ENCODE measurements around the gene SF3B6.
"Not testable (repeated sequence)": the region's sequence is repeated elsewhere in the genome, so short reads cannot be mapped to it uniquely, and the experiment has no call there.

The SF3B6 gene

GRCh38 chr2:24045511-24046508 lies 30.3 kb downstream of the SF3B6 start:
- no peak overlapping the region for H3K27ac Mint-ChIP-seq (ENCODE audit: low read depth)
- H3K9me3 Mint-ChIP-seq, result no peaks in the 10 kb centered on the region
- H3K36me3 Mint-ChIP-seq (ENCODE audit: insufficient read depth), result peaks cover 10% of the 10 kb centered on the region
- H3K27me3 Mint-ChIP-seq, result no peaks in the 10 kb centered on the region
- ATAC-seq (replicated peaks; ENCODE audit: extremely low read depth, poor library complexity, severe bottlenecking), result no peak
- peaks cover 39% of the 10 kb centered on the region for H3K4me1 Mint-ChIP-seq
- no peak for DNase-seq (ENCODE audit: low spot score in 2 of 2)
- peak overlapping the region; percentile 95 for H3K4me3 Mint-ChIP-seq

GRCh38 chr2:24043133-24043532 lies 33.0 kb downstream of the SF3B6 start:
- H3K27me3 Mint-ChIP-seq; H3K9me3 Mint-ChIP-seq; DNase-seq (ENCODE audit: low spot score in 2 of 2); ATAC-seq (replicated peaks; ENCODE audit: extremely low read depth, poor library complexity, severe bottlenecking); H3K27ac Mint-ChIP-seq (ENCODE audit: low read depth); H3K4me3 Mint-ChIP-seq: not testable (repeated sequence)
- Mint-ChIP-seq H3K36me3 (ENCODE audit: insufficient read depth) (peaks cover 17% of the 10 kb centered on the region), H3K4me1 (peaks cover 33% of the 10 kb centered on the region)

- no peak for ATAC-seq (replicated peaks; ENCODE audit: extremely low read depth, poor library complexity, severe bottlenecking)
- H3K4me1 Mint-ChIP-seq, result peaks cover 20% of the 10 kb centered on the region
- no peak for DNase-seq (ENCODE audit: low spot score in 2 of 2)
- no peak overlapping the region for H3K27ac Mint-ChIP-seq (ENCODE audit: low read depth)
- no peaks in the 10 kb centered on the region for H3K27me3 Mint-ChIP-seq
- no peak overlapping the region for H3K4me3 Mint-ChIP-seq
- no peaks in the 10 kb centered on the region for H3K9me3 Mint-ChIP-seq
- H3K36me3 Mint-ChIP-seq (ENCODE audit: insufficient read depth), result peaks cover 15% of the 10 kb centered on the region
These were observed 35.6 kb downstream of the SF3B6 start for GRCh38 chr2:24040511-24040910.

GRCh38 chr2:24038786-24039499 lies 37.2 kb downstream of the SF3B6 start:
- no peak overlapping the region for H3K27ac Mint-ChIP-seq (ENCODE audit: low read depth)

GRCh38 chr2:24026233-24026632 lies 49.9 kb downstream of the SF3B6 start:
- H3K4me3 Mint-ChIP-seq, result no peak overlapping the region
- H3K9me3 Mint-ChIP-seq, result no peaks in the 10 kb centered on the region
- H3K36me3 Mint-ChIP-seq (ENCODE audit: insufficient read depth), result peaks cover 25% of the 10 kb centered on the region
- no peak overlapping the region for H3K27ac Mint-ChIP-seq (ENCODE audit: low read depth)
- DNase-seq (ENCODE audit: low spot score in 2 of 2) (no peak), ATAC-seq (replicated peaks; ENCODE audit: extremely low read depth, poor library complexity, severe bottlenecking) (no peak)
- H3K4me1 Mint-ChIP-seq, result no peaks in the 10 kb centered on the region
- H3K27me3 Mint-ChIP-seq, result no peaks in the 10 kb centered on the region

More at GRCh38 chr2:24038786-24039499, 37.2 kb downstream of the SF3B6 start:
- no peaks in the 10 kb centered on the region for H3K9me3 Mint-ChIP-seq
- H3K27me3 Mint-ChIP-seq, result no peaks in the 10 kb centered on the region
- peaks cover 15% of the 10 kb centered on the region for H3K36me3 Mint-ChIP-seq (ENCODE audit: insufficient read depth)
- peaks cover 19% of the 10 kb centered on the region for H3K4me1 Mint-ChIP-seq
- DNase-seq (ENCODE audit: low spot score in 2 of 2) (no peak), ATAC-seq (replicated peaks; ENCODE audit: extremely low read depth, poor library complexity, severe bottlenecking) (no peak)
- H3K4me3 Mint-ChIP-seq, result no peak overlapping the region

- no peaks in the 10 kb centered on the region for H3K27me3 Mint-ChIP-seq
- H3K4me1 Mint-ChIP-seq, result no peaks in the 10 kb centered on the region
- no peak for ATAC-seq (replicated peaks; ENCODE audit: extremely low read depth, poor library complexity, severe bottlenecking)
- DNase-seq (ENCODE audit: low spot score in 2 of 2), result no peak
- no peak overlapping the region for H3K4me3 Mint-ChIP-seq
- H3K36me3 Mint-ChIP-seq (ENCODE audit: insufficient read depth), result peaks cover 21% of the 10 kb centered on the region
- no peaks in the 10 kb centered on the region for H3K9me3 Mint-ChIP-seq
- H3K27ac Mint-ChIP-seq (ENCODE audit: low read depth), result no peak overlapping the region
These were observed 51.0 kb downstream of the SF3B6 start for GRCh38 chr2:24024996-24025663.

GRCh38 chr2:24024018-24024417 lies 52.1 kb downstream of the SF3B6 start:
- no peak for DNase-seq (ENCODE audit: low spot score in 2 of 2)
- H3K4me3 Mint-ChIP-seq, result no peak overlapping the region
- H3K4me1 Mint-ChIP-seq, result no peaks in the 10 kb centered on the region
- no peak overlapping the region for H3K27ac Mint-ChIP-seq (ENCODE audit: low read depth)
- H3K27me3 Mint-ChIP-seq, result no peaks in the 10 kb centered on the region
- no peaks in the 10 kb centered on the region for H3K9me3 Mint-ChIP-seq
- no peak for ATAC-seq (replicated peaks; ENCODE audit: extremely low read depth, poor library complexity, severe bottlenecking)
- H3K36me3 Mint-ChIP-seq (ENCODE audit: insufficient read depth), result peaks cover 10% of the 10 kb centered on the region

GRCh38 chr2:24022975-24023575 lies 53.1 kb downstream of the SF3B6 start:
- Mint-ChIP-seq H3K27ac (ENCODE audit: low read depth) (no peak overlapping the region), H3K36me3 (ENCODE audit: insufficient read depth) (peaks cover 6% of the 10 kb centered on the region), H3K9me3 (no peaks in the 10 kb centered on the region), H3K4me1 (no peaks in the 10 kb centered on the region), H3K4me3 (no peak overlapping the region), H3K27me3 (no peaks in the 10 kb centered on the region)
- ATAC-seq (replicated peaks; ENCODE audit: extremely low read depth, poor library complexity, severe bottlenecking) (no peak), DNase-seq (ENCODE audit: low spot score in 2 of 2) (no peak)

- Mint-ChIP-seq H3K9me3 (no peaks in the 10 kb centered on the region), H3K27ac (ENCODE audit: low read depth) (no peak overlapping the region), H3K27me3 (no peaks in the 10 kb centered on the region), H3K4me1 (no peaks in the 10 kb centered on the region), H3K36me3 (ENCODE audit: insufficient read depth) (peaks cover 4% of the 10 kb centered on the region), H3K4me3 (no peak overlapping the region)
- DNase-seq (ENCODE audit: low spot score in 2 of 2) (no peak), ATAC-seq (replicated peaks; ENCODE audit: extremely low read depth, poor library complexity, severe bottlenecking) (no peak)
These were observed 53.7 kb downstream of the SF3B6 start for GRCh38 chr2:24022324-24022974.

GRCh38 chr2:24021122-24021998 lies 54.8 kb downstream of the SF3B6 start:
- ATAC-seq (replicated peaks; ENCODE audit: extremely low read depth, poor library complexity, severe bottlenecking) (no peak), DNase-seq (ENCODE audit: low spot score in 2 of 2) (no peak)
- Mint-ChIP-seq H3K4me1 (no peaks in the 10 kb centered on the region), H3K4me3 (no peak overlapping the region), H3K36me3 (ENCODE audit: insufficient read depth) (no peaks in the 10 kb centered on the region), H3K27ac (ENCODE audit: low read depth) (no peak overlapping the region), H3K9me3 (no peaks in the 10 kb centered on the region), H3K27me3 (no peaks in the 10 kb centered on the region)

GRCh38 chr2:24020244-24020643 lies 55.9 kb downstream of the SF3B6 start:
- H3K4me1 Mint-ChIP-seq, result no peaks in the 10 kb centered on the region
- no peak for DNase-seq (ENCODE audit: low spot score in 2 of 2)
- H3K27me3 Mint-ChIP-seq, result no peaks in the 10 kb centered on the region
- H3K4me3 Mint-ChIP-seq, result no peak overlapping the region
- H3K36me3 Mint-ChIP-seq (ENCODE audit: insufficient read depth), result no peaks in the 10 kb centered on the region
- H3K27ac Mint-ChIP-seq (ENCODE audit: low read depth), result no peak overlapping the region
- H3K9me3 Mint-ChIP-seq, result no peaks in the 10 kb centered on the region
- ATAC-seq (replicated peaks; ENCODE audit: extremely low read depth, poor library complexity, severe bottlenecking), result no peak
